ENCODE results near the gene MCC.

MCC gene

DNA sequence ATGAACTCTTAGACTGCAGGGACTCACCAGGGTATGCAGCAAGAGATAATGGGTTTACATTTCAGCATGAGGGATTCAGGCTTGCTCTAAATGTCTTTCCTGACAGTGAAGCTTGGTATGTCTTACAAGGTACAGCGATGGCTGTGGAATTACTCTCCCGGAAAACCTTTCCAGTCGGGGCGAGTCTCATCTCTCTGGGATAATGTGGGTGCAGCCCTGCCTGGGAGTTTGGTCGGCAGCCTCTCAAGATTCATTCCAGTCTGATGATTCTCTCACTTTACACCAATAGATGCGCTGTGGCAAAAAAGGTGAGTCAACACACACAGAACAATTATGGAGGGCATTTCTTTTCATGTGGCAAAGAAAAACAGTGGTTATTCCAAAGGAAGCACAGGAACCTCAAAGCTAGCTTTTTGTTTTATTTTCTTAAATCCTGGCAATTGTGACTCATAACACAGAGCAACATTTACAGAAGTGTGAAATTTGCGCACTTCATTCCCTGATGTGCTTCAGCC is 321.3 kb downstream of the MCC start:
- ATAC-seq (no peak), DNase-seq (ENCODE audit: low spot score in 2 of 2) (no peak)
- H3K4me3 Mint-ChIP-seq: no peak overlapping the region
- H3K36me3 Mint-ChIP-seq: no peaks in the 10 kb centered on the region
- H3K27ac Mint-ChIP-seq: no peak overlapping the region
- no peaks in the 10 kb centered on the region for H3K9me3 Mint-ChIP-seq
- H3K4me1 Mint-ChIP-seq: peaks cover 10% of the 10 kb centered on the region

DNA sequence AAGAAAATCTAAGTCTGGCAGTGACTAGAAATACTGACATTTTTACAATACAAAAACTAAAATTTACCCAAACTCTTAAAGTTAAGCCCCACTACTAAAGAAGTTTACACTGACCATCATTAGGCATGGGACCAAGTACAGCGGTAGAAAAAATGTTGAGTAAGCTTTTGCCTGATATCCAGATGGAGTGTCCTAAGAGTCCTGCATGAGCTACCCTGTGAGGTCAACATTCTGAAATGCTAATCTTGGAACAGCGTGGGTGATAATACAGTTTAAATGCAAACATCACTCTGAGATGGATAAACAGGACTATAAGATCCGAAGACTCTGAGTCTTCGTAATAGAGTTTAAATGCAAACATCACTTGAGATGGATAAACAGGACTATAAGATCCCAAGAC is 322.0 kb downstream of the MCC start:
- Mint-ChIP-seq H3K4me1 (peaks cover 10% of the 10 kb centered on the region), H3K27ac (no peak overlapping the region), H3K9me3 (no peaks in the 10 kb centered on the region), H3K36me3 (no peaks in the 10 kb centered on the region), H3K4me3 (no peak overlapping the region)
- no peak for ATAC-seq
- DNase-seq (ENCODE audit: low spot score in 2 of 2): no peak

DNA sequence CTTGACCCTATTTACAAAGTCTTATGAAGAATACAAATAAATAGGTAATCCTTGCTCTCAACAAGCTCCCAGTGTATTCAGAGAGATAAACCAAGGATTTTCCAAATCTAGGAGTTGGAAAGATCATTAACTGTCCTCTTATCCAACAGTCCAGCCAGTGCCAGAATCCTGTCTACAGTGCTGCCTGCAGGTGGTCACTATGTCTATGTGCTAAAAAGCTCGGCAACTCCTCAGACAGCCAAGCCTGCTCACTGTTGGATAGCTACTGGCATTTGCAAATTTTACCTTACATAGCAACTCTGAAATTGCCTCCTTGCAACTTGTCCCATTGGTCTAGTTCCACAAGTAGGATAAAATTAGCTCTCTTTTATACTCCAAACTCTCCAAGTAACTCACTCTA is 324.2 kb downstream of the MCC start:
- Mint-ChIP-seq H3K9me3 (no peaks in the 10 kb centered on the region), H3K4me1 (peaks cover 10% of the 10 kb centered on the region), H3K4me3 (no peak overlapping the region), H3K27ac (no peak overlapping the region), H3K36me3 (no peaks in the 10 kb centered on the region)
- DNase-seq (ENCODE audit: low spot score in 2 of 2) (no peak), ATAC-seq (no peak)

DNA sequence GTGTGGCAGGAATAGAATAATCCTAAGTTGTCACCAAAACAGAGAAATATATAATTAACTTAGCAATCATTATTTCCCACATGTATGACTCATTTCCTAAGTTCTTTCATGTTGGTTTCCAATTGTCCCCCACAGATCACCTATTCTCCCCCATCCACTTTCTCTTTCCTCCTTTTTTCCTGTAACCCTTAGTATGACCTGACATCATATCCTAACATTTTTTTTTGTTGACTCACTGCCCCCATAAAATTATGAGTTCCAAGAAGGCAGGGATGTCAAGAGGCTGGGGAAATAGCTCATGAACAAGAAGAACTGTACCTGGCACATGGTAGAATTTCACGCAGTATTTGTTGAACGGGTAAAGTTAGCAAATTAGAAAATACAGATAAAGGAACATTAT is 324.9 kb downstream of the MCC start:
- Mint-ChIP-seq H3K4me3 (no peak overlapping the region), H3K9me3 (no peaks in the 10 kb centered on the region), H3K27ac (no peak overlapping the region), H3K36me3 (no peaks in the 10 kb centered on the region), H3K4me1 (peaks cover 10% of the 10 kb centered on the region)
- ATAC-seq: no peak
- DNase-seq (ENCODE audit: low spot score in 2 of 2): no peak

DNA sequence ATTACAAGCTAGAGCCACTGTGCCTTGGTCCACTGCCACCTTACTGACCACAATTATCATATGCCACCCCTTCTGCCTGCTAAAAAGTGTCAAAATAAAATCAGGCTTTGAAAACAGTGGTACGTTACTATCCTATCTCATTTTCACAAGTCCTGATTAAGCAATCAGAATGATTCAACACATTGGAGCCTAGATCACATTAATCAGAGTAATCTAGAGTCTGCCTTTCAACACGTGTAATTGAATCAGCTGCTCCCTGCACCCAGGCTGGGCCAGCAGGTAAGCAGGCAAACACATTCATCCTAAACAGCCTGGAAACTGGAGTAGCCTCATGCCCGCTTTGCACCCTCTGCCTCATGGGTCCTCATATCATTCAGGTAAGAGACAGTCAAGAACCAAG is 325.5 kb downstream of the MCC start:
- Mint-ChIP-seq H3K4me1 (peaks cover 10% of the 10 kb centered on the region), H3K36me3 (no peaks in the 10 kb centered on the region), H3K9me3 (no peaks in the 10 kb centered on the region), H3K4me3 (no peak overlapping the region), H3K27ac (no peak overlapping the region)
- ATAC-seq: no peak
- DNase-seq (ENCODE audit: low spot score in 2 of 2): no peak

DNA sequence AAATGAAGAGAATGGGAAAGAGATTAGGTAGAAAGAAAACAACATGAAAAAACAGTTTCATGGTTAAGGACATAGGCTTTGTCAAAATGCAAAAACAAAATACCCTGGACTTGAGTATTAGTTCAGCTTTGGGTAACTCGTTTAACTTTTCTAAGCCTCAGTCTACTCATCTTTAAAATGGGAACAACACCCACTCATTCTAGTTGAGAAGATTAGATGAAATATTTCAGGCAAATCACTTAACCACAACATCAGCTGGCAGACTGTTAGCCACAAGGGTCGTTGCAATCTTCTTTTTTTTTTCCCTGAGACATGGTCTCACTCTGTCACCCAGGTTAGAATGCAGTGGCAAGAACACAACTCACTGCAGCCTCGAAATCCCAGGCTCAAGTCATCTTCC is 326.0 kb downstream of the MCC start:
- Mint-ChIP-seq H3K4me1 (peaks cover 10% of the 10 kb centered on the region), H3K27ac (no peak overlapping the region), H3K36me3 (no peaks in the 10 kb centered on the region), H3K9me3 (no peaks in the 10 kb centered on the region), H3K4me3 (no peak overlapping the region)
- ATAC-seq (no peak), DNase-seq (ENCODE audit: low spot score in 2 of 2) (no peak)

DNA sequence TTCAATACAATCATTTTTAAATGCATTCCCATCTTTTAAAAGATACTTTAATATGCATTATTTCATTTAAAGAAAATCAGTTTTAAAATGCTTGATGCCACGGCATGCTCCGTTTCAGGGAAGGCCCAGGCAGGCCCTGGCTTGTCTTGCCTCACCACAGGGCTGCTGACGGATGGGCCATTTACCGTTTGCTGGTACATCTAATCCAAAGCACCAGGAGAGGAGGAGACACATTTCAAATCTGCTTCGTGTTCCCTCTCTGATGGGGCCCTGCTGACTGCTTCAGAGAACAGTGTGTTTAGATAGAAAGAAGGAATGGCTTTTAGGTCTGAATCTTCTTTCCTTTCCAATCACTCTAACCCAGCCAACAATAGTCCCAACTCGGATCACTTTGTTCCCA is 326.4 kb downstream of the MCC start:
- DNase-seq (ENCODE audit: low spot score in 2 of 2) (no peak), ATAC-seq (no peak)
- no peak overlapping the region for H3K27ac Mint-ChIP-seq
- no peaks in the 10 kb centered on the region for H3K9me3 Mint-ChIP-seq
- no peaks in the 10 kb centered on the region for H3K36me3 Mint-ChIP-seq
- no peak overlapping the region for H3K4me3 Mint-ChIP-seq
- H3K4me1 Mint-ChIP-seq: peaks cover 10% of the 10 kb centered on the region

DNA sequence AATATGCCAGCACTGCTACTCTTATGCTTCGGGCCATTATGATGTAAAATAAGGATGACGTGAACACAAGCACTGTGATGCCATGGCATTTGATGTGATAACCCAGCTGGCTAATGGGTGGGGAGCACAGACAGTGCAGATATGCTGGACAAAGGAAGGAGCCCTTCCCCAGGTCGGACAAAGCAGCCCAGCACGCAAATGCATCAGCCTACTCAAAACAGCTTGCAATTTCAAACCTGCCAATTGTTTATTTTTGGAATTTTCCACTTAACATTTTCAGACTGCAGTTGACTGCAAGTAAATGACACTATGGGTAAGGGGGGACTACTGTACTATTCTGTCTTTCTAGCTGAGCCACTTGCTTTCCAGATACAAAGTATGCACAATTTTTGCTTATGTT is 330.4 kb downstream of the MCC start:
- H3K4me3 Mint-ChIP-seq: no peak overlapping the region
- H3K4me1 Mint-ChIP-seq: peaks cover 5% of the 10 kb centered on the region
- ATAC-seq: no peak
- no peaks in the 10 kb centered on the region for H3K9me3 Mint-ChIP-seq
- DNase-seq (ENCODE audit: low spot score in 2 of 2): no peak
- H3K27ac Mint-ChIP-seq: no peak overlapping the region
- H3K36me3 Mint-ChIP-seq: no peaks in the 10 kb centered on the region

DNA sequence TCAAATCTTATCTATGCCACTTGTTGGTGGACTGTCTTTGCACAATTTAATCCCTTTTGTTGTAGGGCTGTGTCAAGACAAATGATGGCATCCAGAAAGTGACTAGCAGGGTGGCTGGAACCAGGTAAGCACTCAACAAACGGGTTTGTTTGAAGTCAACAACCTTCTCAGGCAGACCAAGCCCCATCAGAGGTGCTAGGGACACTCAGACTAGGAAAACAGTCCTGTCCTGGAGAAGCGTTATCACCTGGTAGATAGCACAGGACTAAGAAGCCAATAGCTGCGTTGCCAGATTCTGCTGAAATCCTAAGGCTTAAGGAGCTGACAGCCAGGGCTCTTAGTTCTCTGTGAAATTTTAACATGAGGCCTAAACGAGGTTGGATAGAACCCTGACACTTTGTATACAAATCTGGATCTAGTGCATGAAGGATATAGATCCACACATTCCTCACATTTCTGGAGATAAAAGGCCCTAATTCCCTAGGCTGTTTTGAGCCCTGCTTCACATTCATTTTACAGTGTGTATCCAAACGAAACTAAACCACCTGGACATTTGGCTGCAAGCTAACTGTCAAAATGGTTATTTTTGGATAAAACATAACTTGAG is 331.9 kb downstream of the MCC start:
- H3K4me1 Mint-ChIP-seq: no peaks in the 10 kb centered on the region
- ATAC-seq: no peak
- H3K36me3 Mint-ChIP-seq: no peaks in the 10 kb centered on the region
- DNase-seq (ENCODE audit: low spot score in 2 of 2): no peak
- no peak overlapping the region for H3K4me3 Mint-ChIP-seq
- no peaks in the 10 kb centered on the region for H3K9me3 Mint-ChIP-seq
- H3K27ac Mint-ChIP-seq: no peak overlapping the region

DNA sequence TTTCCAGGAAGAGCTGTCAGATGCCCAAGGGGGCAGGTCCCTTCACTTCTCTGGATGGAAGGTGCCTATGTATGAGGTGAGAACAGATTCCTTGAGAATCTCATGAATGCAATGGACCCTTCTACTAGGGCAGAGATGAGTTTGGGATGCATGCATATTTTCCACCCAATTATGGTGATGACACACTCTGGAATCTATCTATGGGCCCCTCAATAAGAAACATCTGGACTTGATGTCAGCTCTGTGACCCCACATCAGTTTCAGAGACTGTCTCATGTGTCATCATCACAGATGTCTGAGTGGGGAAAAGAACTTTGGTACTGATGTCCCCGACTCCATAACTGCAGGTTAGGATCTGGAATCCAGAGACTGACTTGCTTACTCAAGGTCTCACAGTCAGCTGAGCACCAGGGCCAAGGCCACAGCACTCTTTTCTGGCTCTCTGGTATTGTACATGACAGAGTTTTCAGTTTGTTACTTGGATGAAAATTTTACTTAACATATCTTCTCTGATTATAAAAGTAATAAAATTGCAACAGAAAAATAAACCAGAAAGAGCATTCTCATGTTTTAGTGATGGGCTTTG is 334.6 kb downstream of the MCC start:
- ATAC-seq: no peak
- Mint-ChIP-seq H3K9me3 (no peaks in the 10 kb centered on the region), H3K36me3 (no peaks in the 10 kb centered on the region)

DNA sequence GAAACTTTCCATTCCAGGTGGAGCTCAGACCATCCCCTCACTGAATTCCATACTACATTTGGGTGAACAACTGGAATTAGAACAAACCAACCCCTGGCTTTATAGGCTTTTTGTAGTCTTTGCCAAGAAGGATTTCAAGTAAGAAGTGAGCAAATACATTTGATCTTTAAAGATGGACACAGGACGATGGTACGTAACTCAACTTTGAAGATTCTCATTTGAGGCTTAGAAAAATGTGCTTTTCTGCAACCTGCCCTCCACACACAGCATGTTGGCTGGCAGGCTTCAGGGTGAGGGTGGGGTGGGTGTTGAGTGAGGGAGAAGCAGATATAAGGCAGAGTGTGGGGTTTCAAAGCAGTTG is 335.9 kb downstream of the MCC start:
- no peak for DNase-seq (ENCODE audit: low spot score in 2 of 2)
- Mint-ChIP-seq H3K36me3 (no peaks in the 10 kb centered on the region), H3K27ac (no peak overlapping the region), H3K9me3 (no peaks in the 10 kb centered on the region), H3K4me3 (no peak overlapping the region), H3K4me1 (no peaks in the 10 kb centered on the region)
- no peak for ATAC-seq

More for the DNA sequence above, 334.6 kb downstream of the MCC start:
- no peaks in the 10 kb centered on the region for H3K4me1 Mint-ChIP-seq
- no peak for DNase-seq (ENCODE audit: low spot score in 2 of 2)
- H3K4me3 Mint-ChIP-seq: no peak overlapping the region
- H3K27ac Mint-ChIP-seq: no peak overlapping the region

DNA sequence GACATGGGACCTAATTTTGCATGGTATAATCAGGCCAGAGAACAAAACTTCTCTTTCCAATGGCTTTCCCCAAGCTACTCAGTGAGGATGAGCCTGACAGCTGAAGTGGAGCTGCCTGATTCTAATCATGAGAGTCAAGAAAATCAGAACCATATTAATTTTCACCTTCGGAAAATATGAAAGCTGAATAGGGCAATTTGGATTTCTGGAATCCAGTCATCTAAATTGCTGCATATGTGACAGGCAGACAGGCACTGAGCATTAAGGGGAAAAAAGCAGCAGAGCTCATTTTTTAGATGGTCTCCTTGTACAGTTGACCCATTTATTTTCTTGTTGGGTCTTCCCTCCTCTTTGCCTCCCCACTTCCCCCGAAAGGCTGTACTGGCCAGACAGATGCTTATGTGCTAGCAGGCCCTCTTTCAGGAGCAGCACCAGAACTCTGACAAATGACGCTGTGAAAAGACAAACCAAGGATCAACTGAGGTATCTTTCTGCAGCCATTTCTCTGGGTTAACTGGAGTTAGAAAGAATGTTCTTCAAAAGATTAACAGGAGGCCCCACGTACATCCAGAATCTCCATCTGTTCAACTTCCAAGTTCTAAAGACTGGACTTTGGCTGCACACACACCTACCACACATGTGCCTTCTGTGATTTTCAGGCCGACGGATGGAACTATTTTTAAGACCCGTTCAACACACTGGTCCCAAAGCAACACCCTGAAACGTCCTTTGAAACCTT is 336.4 kb downstream of the MCC start:
- H3K27ac Mint-ChIP-seq: no peak overlapping the region
- no peaks in the 10 kb centered on the region for H3K4me1 Mint-ChIP-seq
- no peak overlapping the region for H3K4me3 Mint-ChIP-seq
- H3K36me3 Mint-ChIP-seq: no peaks in the 10 kb centered on the region
- no peak for ATAC-seq
- DNase-seq (ENCODE audit: low spot score in 2 of 2): no peak
- no peaks in the 10 kb centered on the region for H3K9me3 Mint-ChIP-seq

DNA sequence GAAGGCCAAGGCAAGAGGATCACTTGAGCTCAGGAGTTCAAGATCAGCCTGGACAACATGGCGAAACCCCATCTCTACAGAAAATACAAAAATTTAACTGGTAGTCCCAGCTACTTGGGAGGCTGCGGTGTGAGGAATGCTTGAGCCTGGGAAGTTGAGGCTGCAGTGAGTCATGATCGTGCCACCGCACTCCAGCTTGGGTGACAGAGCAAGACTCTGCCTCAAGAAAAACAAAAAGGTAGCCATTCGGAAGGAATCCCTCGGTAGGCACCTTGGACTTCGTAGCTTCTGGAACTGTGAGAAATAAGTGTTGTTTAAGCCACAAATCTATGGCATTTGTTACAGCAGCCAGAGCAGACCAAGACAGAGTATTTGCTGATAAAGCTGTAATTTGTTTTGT is 337.4 kb downstream of the MCC start:
- H3K4me3 Mint-ChIP-seq: no peak overlapping the region
- H3K36me3 Mint-ChIP-seq: no peaks in the 10 kb centered on the region
- ATAC-seq (no peak), DNase-seq (ENCODE audit: low spot score in 2 of 2) (no peak)
- H3K27ac Mint-ChIP-seq: no peak overlapping the region
- no peaks in the 10 kb centered on the region for H3K4me1 Mint-ChIP-seq
- no peaks in the 10 kb centered on the region for H3K9me3 Mint-ChIP-seq

DNA sequence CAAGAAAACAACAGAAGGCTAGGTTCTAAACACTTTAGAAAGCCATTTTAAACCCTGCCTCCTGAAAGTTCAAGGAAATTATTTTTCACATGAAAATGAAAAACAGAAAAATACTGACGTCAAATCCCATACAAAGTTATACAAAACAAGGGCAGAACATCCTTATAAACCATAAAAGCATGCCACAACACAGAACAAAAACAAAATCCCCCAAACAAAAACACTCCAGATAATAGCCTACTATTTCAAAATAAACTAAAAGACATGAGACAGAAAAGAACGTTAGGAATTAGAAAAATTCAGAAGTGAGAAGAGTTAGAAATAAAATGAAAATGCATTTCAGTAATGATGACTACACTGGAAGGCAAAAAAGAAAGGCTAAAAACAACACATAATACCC is 338.0 kb downstream of the MCC start:
- Mint-ChIP-seq H3K9me3 (no peaks in the 10 kb centered on the region), H3K4me1 (no peaks in the 10 kb centered on the region), H3K27ac (no peak overlapping the region), H3K4me3 (no peak overlapping the region), H3K36me3 (no peaks in the 10 kb centered on the region)
- ATAC-seq: no peak
- DNase-seq (ENCODE audit: low spot score in 2 of 2): no peak

DNA sequence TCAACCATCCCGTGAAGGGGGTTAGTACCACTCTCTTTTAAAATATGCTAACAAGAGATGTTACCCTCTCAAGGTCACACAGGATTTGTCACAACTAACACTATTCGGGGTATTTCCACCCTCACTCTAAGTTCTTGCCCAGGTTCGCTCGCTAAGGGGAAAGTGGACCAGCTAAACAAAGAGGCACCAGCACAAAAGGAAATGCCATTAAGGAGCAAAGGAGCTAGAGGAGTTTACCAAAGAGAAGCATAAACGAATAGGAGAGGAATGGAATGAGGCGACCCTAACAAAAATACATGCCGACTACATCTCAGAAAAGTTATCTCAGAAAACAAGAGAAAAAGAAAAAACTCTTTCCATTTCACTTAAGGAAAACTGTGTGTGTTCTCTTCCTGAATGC is 340.7 kb downstream of the MCC start:
- no peak overlapping the region for H3K27ac Mint-ChIP-seq
- no peaks in the 10 kb centered on the region for H3K4me1 Mint-ChIP-seq
- no peak overlapping the region for H3K4me3 Mint-ChIP-seq

DNA sequence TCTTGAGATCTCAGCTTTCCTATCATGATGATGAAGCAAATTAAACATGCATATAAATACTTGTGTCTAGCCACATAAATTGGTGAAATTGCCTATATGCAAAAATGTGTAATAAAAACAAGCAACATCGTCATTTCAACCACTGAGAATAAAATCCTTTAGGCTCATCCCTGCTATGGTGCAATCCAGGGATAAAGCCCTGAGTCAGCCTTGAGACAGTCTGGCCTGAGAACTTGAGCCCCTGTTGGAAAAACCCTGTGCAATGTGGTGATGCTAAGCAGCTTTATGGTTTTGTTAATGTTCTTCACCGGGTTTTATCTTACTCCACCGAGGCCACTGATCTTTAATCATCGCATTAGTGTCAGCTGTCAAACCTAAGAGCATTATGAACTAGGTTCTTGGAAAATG is 341.1 kb downstream of the MCC start:
- no peak overlapping the region for H3K4me3 Mint-ChIP-seq
- no peak for DNase-seq (ENCODE audit: low spot score in 2 of 2)
- H3K4me1 Mint-ChIP-seq: no peaks in the 10 kb centered on the region
- H3K27ac Mint-ChIP-seq: no peak overlapping the region
- H3K9me3 Mint-ChIP-seq: no peaks in the 10 kb centered on the region
- no peak for ATAC-seq
- H3K36me3 Mint-ChIP-seq: no peaks in the 10 kb centered on the region

More for the DNA sequence above, 340.7 kb downstream of the MCC start:
- ATAC-seq: no peak
- DNase-seq (ENCODE audit: low spot score in 2 of 2): no peak
- Mint-ChIP-seq H3K9me3 (no peaks in the 10 kb centered on the region), H3K36me3 (no peaks in the 10 kb centered on the region)
